CD14-positive monocyte (primary cell): ENCODE measurements around the gene EREG. TPM values are rescaled to one million over a fixed set of nuclear protein-coding genes. Genes with fewer than 3 reads are reported as not detected.

Source experiments
- DNase-seq, 3 donors: peaks; one replicate each; pipeline ENCODE4 v3.0.0-alpha.2; 2011 to 2022
- H2AFZ ChIP-seq: 2 replicates; pipeline ENCODE4 v1.6.0; 2012; ENCODE audit warnings: mild to moderate bottlenecking, low read depth, low read length, inconsistent platforms; ENCODE audit not compliant: insufficient read depth, poor library complexity, severe bottlenecking
- H3K27ac ChIP-seq, 2 donors: 1 replicate in 1 of 2; 2 replicates in 1 of 2; pipeline ENCODE4 v1.5.1; 2012 to 2013; ENCODE audit warnings: low read length in 2 of 2, control low read depth in 1 of 2, inconsistent platforms in 1 of 2, low read depth in 1 of 2, mild to moderate bottlenecking in 1 of 2
- H3K27me3 ChIP-seq, 2 donors: one replicate each; pipeline versions ENCODE4 v1.6.0 to v1.6.1; 2011 to 2013; ENCODE audit warnings: low read length in 2 of 2; ENCODE audit not compliant: control insufficient read depth in 2 of 2, insufficient read depth in 2 of 2
- H3K36me3 ChIP-seq, 2 donors: replicated peaks in 1 of 2; 1 replicate in 1 of 2; 2 replicates in 1 of 2; pipeline versions ENCODE4 v1.5.1 to v1.6.1; 2012 to 2013; ENCODE audit warnings: low read length in 2 of 2, control low read depth in 1 of 2, inconsistent platforms in 1 of 2, mild to moderate bottlenecking in 1 of 2; ENCODE audit not compliant: insufficient read depth in 2 of 2, control insufficient read depth in 1 of 2
- H3K4me1 ChIP-seq, 2 donors: 1 replicate in 1 of 2; 2 replicates in 1 of 2; pipeline versions ENCODE4 v1.5.1 to v1.6.1; 2012 to 2013; ENCODE audit warnings: low read length in 2 of 2, control low read depth in 1 of 2, inconsistent platforms in 1 of 2, mild to moderate bottlenecking in 1 of 2, moderate library complexity in 1 of 2; ENCODE audit not compliant: insufficient read depth in 2 of 2, control insufficient read depth in 1 of 2
- H3K4me2 ChIP-seq: replicated peaks from 2 replicates; pipeline ENCODE3; 2012; ENCODE audit warnings: low read length, moderate library complexity, mild to moderate bottlenecking; ENCODE audit not compliant: poor library complexity, severe bottlenecking; ENCODE audit errors: extremely low read depth
- H3K4me3 ChIP-seq, 3 experiments: fragments of 200-600 bp in 1 of 3; sonication (generic) in 1 of 3; replicated peaks in 1 of 3; 1 replicate in 2 of 3; 2 replicates in 1 of 3; pipeline ENCODE4 v1.5.1; 2011 to 2013; ENCODE audit warnings: low read length in 3 of 3, mild to moderate bottlenecking in 3 of 3, control low read depth in 2 of 3, low read depth in 2 of 3, inconsistent platforms in 1 of 3, moderate library complexity in 1 of 3
- H3K79me2 ChIP-seq: 2 replicates; pipeline ENCODE4 v1.6.0; 2012; ENCODE audit warnings: mild to moderate bottlenecking, control low read depth, inconsistent platforms, low read length, moderate library complexity; ENCODE audit not compliant: insufficient read depth
- H3K9ac ChIP-seq: 2 replicates; pipeline ENCODE4 v1.6.0; 2017; ENCODE audit warnings: low read length, mild to moderate bottlenecking; ENCODE audit not compliant: insufficient read depth, poor library complexity, severe bottlenecking
- H3K9me3 ChIP-seq, 2 donors: replicated peaks in 1 of 2; 1 replicate in 1 of 2; 2 replicates in 1 of 2; pipeline versions ENCODE4 v1.5.1 to v1.6.1; 2012 to 2013; ENCODE audit warnings: low read length in 2 of 2, control low read depth in 1 of 2; ENCODE audit not compliant: control insufficient read depth in 1 of 2, insufficient read depth in 1 of 2
- H4K20me1 ChIP-seq: 2 replicates; pipeline ENCODE4 v1.6.0; 2012; ENCODE audit warnings: mild to moderate bottlenecking, low read length, control low read depth, moderate library complexity; ENCODE audit not compliant: insufficient read depth
- H3K27ac Mint-ChIP-seq, 7 donors: one replicate each; pipeline ENCODE4 v1.8.0; 2020; ENCODE audit warnings: mild to moderate bottlenecking in 7 of 7, mixed read lengths in 7 of 7, moderate library complexity in 6 of 7, inconsistent platforms in 2 of 7
- H3K27me3 Mint-ChIP-seq, 3 donors: one replicate each; pipeline ENCODE4 v1.8.0; 2021 to 2022; ENCODE audit warnings: low read depth in 3 of 3, mild to moderate bottlenecking in 3 of 3, mixed read lengths in 3 of 3, moderate library complexity in 3 of 3, inconsistent platforms in 1 of 3
- H3K36me3 Mint-ChIP-seq, 2 donors: one replicate each; pipeline ENCODE4 v1.8.0; 2020; ENCODE audit warnings: mixed read lengths in 2 of 2, inconsistent platforms in 1 of 2, mild to moderate bottlenecking in 1 of 2
- H3K4me1 Mint-ChIP-seq: one replicate; pipeline ENCODE4 v1.8.0; 2020; ENCODE audit warnings: mild to moderate bottlenecking, mixed read lengths
- H3K4me3 Mint-ChIP-seq, 2 donors: one replicate each; pipeline ENCODE4 v1.8.0; 2020; ENCODE audit warnings: mild to moderate bottlenecking in 2 of 2, mixed read lengths in 2 of 2, moderate library complexity in 1 of 2
- H3K9me3 Mint-ChIP-seq, 7 donors: one replicate each; pipeline ENCODE4 v1.8.0; 2020 to 2022; ENCODE audit warnings: mixed read lengths in 7 of 7, mild to moderate bottlenecking in 6 of 7, moderate library complexity in 6 of 7, inconsistent platforms in 2 of 7
- WGBS: methylation state at CpG from one replicate; pipeline ENCODE4 v1.1.5; 2013; ENCODE audit warnings: missing lambda C conversion rate; ENCODE audit not compliant: insufficient coverage; 5-methylcytosine and 5-hydroxymethylcytosine counted together
- intact Hi-C, 2 donors: fragments of 100-400 bp; cut with micrococcal nuclease; formaldehyde crosslinking; loops; one replicate each; pipeline versions ENCODE4 v1.15.0 to v1.15.1; 2023
- polyA plus RNA-seq, 3 donors: library from polyadenylated mRNA; depleted of rRNA in 1 of 3; unstranded in 2 of 3; stranded (reverse) in 1 of 3; fragments of 300-500 nt in 2 of 3; fragments of >200 nt in 1 of 3; fragmentation: Illumina TruSeq in 2 of 3; gene quantifications; 1 replicate in 2 of 3; 2 replicates in 1 of 3; pipeline ENCODE4 v1.2.3, GENCODE V29; 2012 to 2021
- TF ChIP-seq, protein P1 (sequence below): fragments of 200-600 bp; IDR thresholded peaks from one replicate; pipeline ENCODE4 v1.8.0; 2022; ENCODE audit warnings: antibody characterized with exemption, mild to moderate bottlenecking

Gene EREG
- polyA plus RNA-seq, 3 donors: 2.7 to 17.2 (median 8.2) TPM

DNA sequence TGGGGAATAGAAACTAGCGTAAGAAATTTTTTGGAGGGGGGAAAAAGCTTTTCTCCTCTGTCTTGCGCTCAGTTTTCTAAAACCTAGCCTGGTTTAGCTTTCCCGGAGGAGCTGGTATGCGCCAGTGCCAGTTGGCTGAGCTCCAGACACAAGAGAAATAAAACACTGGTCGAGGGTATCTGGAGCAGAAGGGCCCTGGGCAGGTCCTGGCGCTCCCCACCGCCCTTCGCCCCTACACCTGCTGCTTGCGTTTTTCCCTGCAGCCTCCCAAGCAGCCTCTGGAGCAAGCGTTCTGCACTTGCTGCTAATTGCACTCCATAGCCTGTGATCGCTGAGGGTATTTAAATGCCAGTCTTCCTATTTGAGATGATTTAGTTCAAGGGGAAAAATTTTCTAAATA is 816 bp downstream of the EREG start:
- peak overlapping the region in 1 of 2 donors; percentile 84 for H3K27ac ChIP-seq
- Mint-ChIP-seq H3K27ac (peak overlapping the region; percentile 59 to 93 (median 83)), H3K9me3 (peaks cover 0 to 6% (median 0%) of the 10 kb centered on the region in 7 donors), H3K36me3 (no peaks in the 10 kb centered on the region), H3K27me3 (peaks cover 2 to 8% (median 8%) of the 10 kb centered on the region in 3 donors), H3K4me1 (peaks cover 48% of the 10 kb centered on the region), H3K4me3 (peak overlapping the region; percentile 88 to 94)
- TF ChIP-seq, protein P1, sequence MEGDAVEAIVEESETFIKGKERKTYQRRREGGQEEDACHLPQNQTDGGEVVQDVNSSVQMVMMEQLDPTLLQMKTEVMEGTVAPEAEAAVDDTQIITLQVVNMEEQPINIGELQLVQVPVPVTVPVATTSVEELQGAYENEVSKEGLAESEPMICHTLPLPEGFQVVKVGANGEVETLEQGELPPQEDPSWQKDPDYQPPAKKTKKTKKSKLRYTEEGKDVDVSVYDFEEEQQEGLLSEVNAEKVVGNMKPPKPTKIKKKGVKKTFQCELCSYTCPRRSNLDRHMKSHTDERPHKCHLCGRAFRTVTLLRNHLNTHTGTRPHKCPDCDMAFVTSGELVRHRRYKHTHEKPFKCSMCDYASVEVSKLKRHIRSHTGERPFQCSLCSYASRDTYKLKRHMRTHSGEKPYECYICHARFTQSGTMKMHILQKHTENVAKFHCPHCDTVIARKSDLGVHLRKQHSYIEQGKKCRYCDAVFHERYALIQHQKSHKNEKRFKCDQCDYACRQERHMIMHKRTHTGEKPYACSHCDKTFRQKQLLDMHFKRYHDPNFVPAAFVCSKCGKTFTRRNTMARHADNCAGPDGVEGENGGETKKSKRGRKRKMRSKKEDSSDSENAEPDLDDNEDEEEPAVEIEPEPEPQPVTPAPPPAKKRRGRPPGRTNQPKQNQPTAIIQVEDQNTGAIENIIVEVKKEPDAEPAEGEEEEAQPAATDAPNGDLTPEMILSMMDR: no peak
- intact Hi-C loops: loop anchor here in 1 of 2 donors (5.0 kb wide), 1 partner anchor 43 kb away; no protein-coding TSS in a partner anchor
- H3K4me3 ChIP-seq: peak overlapping the region; percentile 63 to 83 (median 71)
- DNase-seq: peak in 1 of 3 donors; percentile 36
- no peaks in the 10 kb centered on the region for H3K9me3 ChIP-seq
- 3% methylated on average over 5 of the region's 11 CpGs for WGBS
- peaks cover 25 to 33% of the 10 kb centered on the region in 2 donors for H3K4me1 ChIP-seq
- no peaks in the 10 kb centered on the region for H3K79me2 ChIP-seq
- H3K9ac ChIP-seq: peak overlapping the region; percentile 83
- H2AFZ ChIP-seq: peak overlapping the region; percentile 86
- H4K20me1 ChIP-seq: no peaks in the 10 kb centered on the region
- H3K36me3 ChIP-seq: no peaks in the 10 kb centered on the region
- peak overlapping the region; percentile 85 for H3K4me2 ChIP-seq
- no peaks in the 10 kb centered on the region for H3K27me3 ChIP-seq

DNA sequence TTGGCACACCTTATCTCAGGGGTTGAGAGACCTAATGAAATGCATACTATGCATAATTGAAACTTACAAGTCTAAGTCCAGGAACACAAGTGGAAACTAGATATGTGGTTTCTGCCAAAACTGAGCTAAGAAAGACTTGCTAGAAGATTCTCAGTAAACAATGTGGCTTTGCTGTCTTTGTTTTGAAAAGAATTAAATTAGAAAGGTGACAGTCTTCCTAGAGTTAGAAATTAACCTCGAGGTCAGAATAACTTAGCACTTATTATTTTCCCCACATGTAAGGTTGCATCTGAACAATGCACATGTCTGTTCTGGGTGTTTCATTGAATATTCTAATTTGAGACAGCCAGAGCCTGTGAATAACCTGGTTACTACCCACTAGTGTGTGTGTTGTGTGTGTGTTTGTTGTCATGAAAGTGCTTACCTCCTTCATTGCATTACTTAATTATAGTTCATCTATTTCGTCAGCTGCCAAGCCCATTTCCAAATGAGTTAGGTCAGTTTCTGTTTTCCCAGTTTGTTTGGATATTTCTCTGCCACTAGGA is 1.5 kb downstream of the EREG start:
- intact Hi-C loops: loop anchor here in 1 of 2 donors (5.0 kb wide), 1 partner anchor 44 kb away; no protein-coding TSS in a partner anchor
- H3K4me2 ChIP-seq: peak overlapping the region; percentile 85
- DNase-seq: peak; percentile 45 to 84 (median 73)
- Mint-ChIP-seq H3K4me3 (peak overlapping the region; percentile 67 to 88), H3K27ac (peak overlapping the region; percentile 10 to 89 (median 59)), H3K36me3 (no peaks in the 10 kb centered on the region), H3K4me1 (peaks cover 52% of the 10 kb centered on the region), H3K27me3 (peaks cover 2 to 8% (median 8%) of the 10 kb centered on the region in 3 donors), H3K9me3 (peaks cover 0 to 6% (median 0%) of the 10 kb centered on the region in 7 donors)
- TF ChIP-seq, protein P1: no peak
- no peaks in the 10 kb centered on the region for H4K20me1 ChIP-seq
- H3K27ac ChIP-seq: peak overlapping the region in 1 of 2 donors; percentile 53
- H3K79me2 ChIP-seq: no peaks in the 10 kb centered on the region
- WGBS: no CpG with 5 or more reads among the region's 2 CpGs
- no peaks in the 10 kb centered on the region for H3K27me3 ChIP-seq
- no peaks in the 10 kb centered on the region for H3K9me3 ChIP-seq
- H2AFZ ChIP-seq: no peak overlapping the region
- no peaks in the 10 kb centered on the region for H3K36me3 ChIP-seq
- peaks cover 25 to 33% of the 10 kb centered on the region in 2 donors for H3K4me1 ChIP-seq
- no peak overlapping the region for H3K9ac ChIP-seq
- peak overlapping the region in 2 of 3 experiments; percentile 71 to 83 for H3K4me3 ChIP-seq
